DLD1 (cell line): ENCODE results near the gene TTC13.
"Not testable (repeated sequence)": the region's sequence is repeated elsewhere in the genome, so short reads cannot be mapped to it uniquely, and the experiment has no call there.

Experiments
- in situ Hi-C: cut with HindIII; loops from 2 replicates; pipeline ENCODE4 v1.10.0; 2017; ENCODE audit warnings: low sequenced_read_pairs

Gene TTC13

GRCh38 chr1:230992100-230992774 is 13.6 kb upstream of the TTC13 start:
- in situ Hi-C loops: no loop called here

- in situ Hi-C loops: no loop called here
Measured at GRCh38 chr1:230987448-230987847, 8.8 kb upstream of the TTC13 start.

- in situ Hi-C loops: no loop called here
Measured at GRCh38 chr1:230986976-230987375, 8.3 kb upstream of the TTC13 start.

- in situ Hi-C loops: no loop called here
Measured at GRCh38 chr1:230985711-230986110, 7.0 kb upstream of the TTC13 start.

- in situ Hi-C loops: not testable (repeated sequence)
Measured at GRCh38 chr1:230984622-230985515, 6.2 kb upstream of the TTC13 start.

- in situ Hi-C loops: no loop called here
Measured at GRCh38 chr1:230983811-230984210, 5.2 kb upstream of the TTC13 start.

GRCh38 chr1:230982696-230983095 is 4.0 kb upstream of the TTC13 start:
- in situ Hi-C loops: no loop called here

GRCh38 chr1:230979952-230980351 is 1.3 kb upstream of the TTC13 start:
- in situ Hi-C loops: no loop called here

- in situ Hi-C loops: no loop called here
Measured at GRCh38 chr1:230979389-230979716, 692 bp upstream of the TTC13 start.

- in situ Hi-C loops: no loop called here
Measured at GRCh38 chr1:230977761-230978490, 735 bp downstream of the TTC13 start.

- in situ Hi-C loops: no loop called here
Measured at GRCh38 chr1:230976825-230977747, 1.6 kb downstream of the TTC13 start.

- in situ Hi-C loops: no loop called here
Measured at GRCh38 chr1:230976360-230976759, 2.3 kb downstream of the TTC13 start.

GRCh38 chr1:230975636-230976035 is 3.0 kb downstream of the TTC13 start:
- in situ Hi-C loops: no loop called here

GRCh38 chr1:230972855-230973271 is 5.8 kb downstream of the TTC13 start:
- in situ Hi-C loops: no loop called here

- in situ Hi-C loops: no loop called here
Measured at GRCh38 chr1:230971771-230972170, 6.9 kb downstream of the TTC13 start.

- in situ Hi-C loops: no loop called here
Measured at GRCh38 chr1:230970432-230970831, 8.2 kb downstream of the TTC13 start.

GRCh38 chr1:230966358-230966873 is 12.2 kb downstream of the TTC13 start:
- in situ Hi-C loops: no loop called here

- in situ Hi-C loops: no loop called here
Measured at GRCh38 chr1:230965535-230965934, 13.1 kb downstream of the TTC13 start.

GRCh38 chr1:230964896-230965295 is 13.8 kb downstream of the TTC13 start:
- in situ Hi-C loops: no loop called here

GRCh38 chr1:230958370-230958769 is 20.3 kb downstream of the TTC13 start:
- in situ Hi-C loops: no loop called here
